ENCODE measurements around the gene SRCAP.

- no peak for TF ChIP-seq RAD21 (IDR thresholded peaks at IDR 0.05; ENCODE audit: low read depth)
- TF ChIP-seq MAX (IDR thresholded peaks at IDR 0.05), result no peak
- TF ChIP-seq REST (IDR thresholded peaks at IDR 0.05; ENCODE audit: low read depth), result no peak
- no peak for TF ChIP-seq EP300 (IDR thresholded peaks at IDR 0.05; ENCODE audit: borderline replicate concordance)
- no peak for TF ChIP-seq CEBPB (IDR thresholded peaks at IDR 0.05)
- no peak for TF ChIP-seq FOXM1 (IDR thresholded peaks at IDR 0.05; ENCODE audit: borderline replicate concordance, low read depth)
- TF ChIP-seq TEAD4 (IDR thresholded peaks at IDR 0.05), result no peak
- TF ChIP-seq CREB1 (IDR thresholded peaks at IDR 0.05; ENCODE audit: low read depth), result no peak
- no peak for TF ChIP-seq TAF1 (IDR thresholded peaks at IDR 0.05; ENCODE audit: low read depth)
- no peak for TF ChIP-seq EGR1 (IDR thresholded peaks at IDR 0.05)
- no peak for TF ChIP-seq TCF12 (IDR thresholded peaks at IDR 0.05; ENCODE audit: low read depth)
- no peak for TF ChIP-seq ZBTB7A (IDR thresholded peaks at IDR 0.05; ENCODE audit: low read depth)
- no peak for TF ChIP-seq YY1 (IDR thresholded peaks at IDR 0.05; ENCODE audit: low read depth)
- TF ChIP-seq USF1 (IDR thresholded peaks at IDR 0.05), result no peak
These were observed 68.9 kb downstream of the SRCAP start for GRCh38 chr16:30767767-30768465.

Measured in Ishikawa (cell line).